Activated CD4-positive, alpha-beta T cell treated with anti-CD3 and anti-CD28 coated beads for 4 hours (primary cell): Measurements from ENCODE around the gene PTCRA.
"Not testable (repeated sequence)": the region's sequence is repeated elsewhere in the genome, so short reads cannot be mapped to it uniquely, and the experiment has no call there.

Experiments used
- DNase-seq, 2 donors: peaks; one replicate each; pipeline ENCODE4 v3.0.0-alpha.2; 2020

Gene PTCRA

GRCh38 chr6:42904467-42904866 is 11.4 kb upstream of the PTCRA start:
- DNase-seq: no peak

- DNase-seq: no peak
These were observed 8.5 kb upstream of the PTCRA start for GRCh38 chr6:42907336-42907735.

GRCh38 chr6:42909835-42910234 is 6.0 kb upstream of the PTCRA start:
- no peak for DNase-seq

GRCh38 chr6:42911171-42912021 is 4.5 kb upstream of the PTCRA start:
- DNase-seq: no peak

- no peak for DNase-seq
These were observed 1.3 kb upstream of the PTCRA start for GRCh38 chr6:42914546-42914945.

- DNase-seq: no peak
These were observed 435 bp downstream of the PTCRA start for GRCh38 chr6:42916288-42916687.

- DNase-seq: no peak
These were observed 5.9 kb downstream of the PTCRA start for GRCh38 chr6:42921801-42922200.

GRCh38 chr6:42923666-42924065 is 7.8 kb downstream of the PTCRA start:
- DNase-seq: no peak

GRCh38 chr6:42925248-42925857 is 9.5 kb downstream of the PTCRA start:
- DNase-seq: no peak

- peak; percentile 83 to 88 for DNase-seq
These were observed 13.3 kb downstream of the PTCRA start, which contains the start of gene CNPY3 for GRCh38 chr6:42928986-42929820. Gene CNPY3, plus strand, starts transcription at chr6:42929480. Its CDS starts 91 bp downstream, at chr6:42929571.

GRCh38 chr6:42929821-42930360 is 14.0 kb downstream of the PTCRA start:
- peak; percentile 58 to 61 for DNase-seq

GRCh38 chr6:42932412-42932811 is 16.6 kb downstream of the PTCRA start:
- no peak for DNase-seq

GRCh38 chr6:42933205-42933604 is 17.4 kb downstream of the PTCRA start:
- no peak for DNase-seq

- no peak for DNase-seq
These were observed 19.5 kb downstream of the PTCRA start for GRCh38 chr6:42935322-42935721.

- no peak for DNase-seq
These were observed 20.5 kb downstream of the PTCRA start for GRCh38 chr6:42936398-42936797.

- no peak for DNase-seq
These were observed 21.9 kb downstream of the PTCRA start for GRCh38 chr6:42937548-42938427.

GRCh38 chr6:42938428-42938796 is 22.6 kb downstream of the PTCRA start:
- DNase-seq: no peak

GRCh38 chr6:42938987-42939809 is 23.3 kb downstream of the PTCRA start:
- no peak for DNase-seq

- DNase-seq: no peak
These were observed 23.9 kb downstream of the PTCRA start for GRCh38 chr6:42939810-42940167.

- no peak for DNase-seq
These were observed 24.7 kb downstream of the PTCRA start for GRCh38 chr6:42940493-42941045.

- not testable (repeated sequence) for DNase-seq
These were observed 25.5 kb downstream of the PTCRA start for GRCh38 chr6:42941356-42941755.
